GOT3 (cell line): ENCODE data around the gene ZNF639.
"Not testable (repeated sequence)": the region's sequence is repeated elsewhere in the genome, so short reads cannot be mapped to it uniquely, and the experiment has no call there.

ENCODE experiments used
- DNase-seq: peaks from one replicate; lab custom pipeline; 2025; ENCODE audit warnings: mixed read lengths; lab: John Stamatoyannopoulos, UW

Gene ZNF639, protein sequence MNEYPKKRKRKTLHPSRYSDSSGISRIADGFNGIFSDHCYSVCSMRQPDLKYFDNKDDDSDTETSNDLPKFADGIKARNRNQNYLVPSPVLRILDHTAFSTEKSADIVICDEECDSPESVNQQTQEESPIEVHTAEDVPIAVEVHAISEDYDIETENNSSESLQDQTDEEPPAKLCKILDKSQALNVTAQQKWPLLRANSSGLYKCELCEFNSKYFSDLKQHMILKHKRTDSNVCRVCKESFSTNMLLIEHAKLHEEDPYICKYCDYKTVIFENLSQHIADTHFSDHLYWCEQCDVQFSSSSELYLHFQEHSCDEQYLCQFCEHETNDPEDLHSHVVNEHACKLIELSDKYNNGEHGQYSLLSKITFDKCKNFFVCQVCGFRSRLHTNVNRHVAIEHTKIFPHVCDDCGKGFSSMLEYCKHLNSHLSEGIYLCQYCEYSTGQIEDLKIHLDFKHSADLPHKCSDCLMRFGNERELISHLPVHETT

DNA sequence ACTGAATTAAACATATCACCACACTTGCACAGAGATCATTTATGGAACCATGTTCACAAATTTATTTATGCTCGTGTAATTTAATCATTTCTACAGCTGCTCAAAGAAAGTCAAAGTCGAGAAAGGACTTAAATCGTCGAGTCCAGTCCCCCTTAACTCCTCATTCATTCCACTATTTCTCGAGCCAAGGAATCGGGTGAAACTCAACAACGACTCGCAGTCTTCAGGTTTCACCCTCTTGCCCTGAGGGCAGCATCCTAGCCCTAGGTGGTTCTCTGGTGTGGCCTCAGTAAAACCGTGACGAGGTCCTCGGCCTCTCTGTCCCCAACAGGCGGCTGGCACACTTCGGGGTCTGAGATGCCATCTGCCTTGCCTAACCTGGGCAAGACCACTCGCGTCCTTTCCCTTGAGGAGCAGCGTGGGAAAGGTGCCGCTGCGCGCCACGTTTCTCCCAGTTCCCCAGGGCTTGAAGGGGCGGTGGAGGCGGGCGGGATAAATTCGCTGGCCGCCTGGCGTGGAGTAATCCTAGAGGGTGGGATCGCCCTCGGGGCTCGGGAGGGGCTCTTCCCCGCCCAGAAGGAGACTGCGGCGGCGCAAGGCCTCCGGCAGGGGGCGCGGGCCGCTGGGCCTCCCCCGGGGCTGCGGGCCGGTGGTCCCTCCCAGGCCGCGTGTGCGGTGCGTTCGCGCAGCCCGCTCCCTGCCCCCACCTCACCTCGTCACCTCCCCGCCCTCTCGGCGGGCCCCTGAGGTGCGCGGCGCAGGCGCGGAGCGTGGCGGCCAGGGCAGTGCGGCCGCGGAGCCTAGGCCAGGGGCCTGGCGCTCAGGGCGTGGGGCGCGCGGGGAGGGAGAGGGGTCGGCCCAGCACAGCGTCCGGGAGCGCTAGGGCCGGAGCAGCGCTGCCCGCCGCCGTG, at the start of gene ZNF639:
Gene ZNF639, plus strand, starts transcription at position 746 of the 911 bp plus-strand sequence. CDS start 5,263 bp downstream, outside the sequence.
- DNase-seq: peak; percentile 93

DNA sequence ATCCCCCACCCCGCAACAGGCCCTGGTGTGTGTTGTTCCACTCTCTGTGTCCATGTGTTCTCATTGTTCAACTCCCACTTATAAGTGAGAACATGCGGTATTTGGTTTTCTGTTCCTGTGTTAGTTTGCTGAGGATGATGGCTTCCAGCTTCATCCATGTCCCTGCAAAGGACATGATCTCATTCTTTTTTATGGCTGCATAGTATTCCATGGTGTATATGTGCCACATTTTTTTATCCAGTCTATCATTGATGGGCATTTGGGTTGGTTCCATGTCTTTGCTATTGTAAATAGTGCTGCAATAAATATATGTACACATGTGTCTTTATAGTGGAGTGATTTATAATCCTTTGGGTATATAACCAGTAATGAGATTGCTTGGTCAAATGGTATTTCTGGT, 48.4 kb upstream of the ZNF639 start:
- not testable (repeated sequence) for DNase-seq

DNA sequence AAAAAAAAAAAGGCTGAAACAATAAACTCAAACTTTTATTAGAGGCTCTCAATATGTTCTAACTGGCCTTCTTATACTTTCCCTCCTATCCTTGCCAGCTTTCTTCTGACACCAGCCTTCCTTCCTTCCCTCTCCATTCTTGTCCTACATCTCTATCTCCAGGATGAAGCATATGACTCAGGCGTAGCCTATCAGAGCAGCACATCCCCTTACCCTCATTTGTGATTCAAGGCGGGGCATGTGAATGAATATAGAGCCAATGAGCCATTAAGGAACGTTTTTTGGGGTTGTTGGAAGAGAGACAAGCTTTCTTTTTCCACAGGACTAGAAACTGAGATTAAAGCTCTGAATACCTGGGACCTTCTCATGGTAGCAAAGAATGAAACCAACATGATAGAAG, 46.8 kb upstream of the ZNF639 start:
- DNase-seq: no peak

DNA sequence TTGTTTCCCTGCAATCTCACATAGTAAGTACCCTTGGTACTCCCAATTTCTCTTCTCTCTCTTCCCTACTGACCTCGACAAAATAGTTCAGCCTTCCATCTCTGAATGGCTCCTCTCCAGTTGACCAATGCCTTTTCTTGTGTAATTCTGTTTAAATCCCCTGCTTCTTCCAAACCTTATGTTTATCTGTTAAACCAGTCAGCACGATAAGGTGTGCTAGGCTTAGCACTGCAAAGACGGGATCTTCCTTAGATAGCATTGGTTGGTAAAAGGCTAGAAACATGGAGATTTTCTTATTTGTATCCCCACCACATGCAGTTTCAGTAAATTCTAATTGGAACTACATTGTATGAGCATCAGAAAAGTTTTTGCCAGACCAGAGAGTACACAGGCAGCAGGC, 46.1 kb upstream of the ZNF639 start:
- no peak for DNase-seq

DNA sequence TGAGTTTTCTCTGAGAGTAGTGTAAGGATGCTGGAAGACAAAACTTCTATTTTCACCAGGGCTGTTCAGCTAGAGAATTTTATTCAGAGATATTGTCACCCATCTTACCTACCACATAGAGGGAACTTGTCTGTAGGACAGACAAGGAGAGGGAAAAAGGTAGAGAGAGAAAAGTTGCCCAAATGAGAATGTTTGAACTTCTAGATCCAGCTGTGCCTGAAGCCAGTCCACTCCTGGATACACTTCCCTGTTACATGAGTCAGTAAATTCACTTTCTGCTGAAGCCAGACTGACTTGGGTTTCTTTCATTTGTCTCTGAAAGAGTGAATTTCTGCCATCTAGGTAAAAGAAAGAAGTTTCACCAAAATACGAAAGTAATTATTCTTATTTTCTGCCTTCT, 44.7 kb upstream of the ZNF639 start:
- DNase-seq: no peak

DNA sequence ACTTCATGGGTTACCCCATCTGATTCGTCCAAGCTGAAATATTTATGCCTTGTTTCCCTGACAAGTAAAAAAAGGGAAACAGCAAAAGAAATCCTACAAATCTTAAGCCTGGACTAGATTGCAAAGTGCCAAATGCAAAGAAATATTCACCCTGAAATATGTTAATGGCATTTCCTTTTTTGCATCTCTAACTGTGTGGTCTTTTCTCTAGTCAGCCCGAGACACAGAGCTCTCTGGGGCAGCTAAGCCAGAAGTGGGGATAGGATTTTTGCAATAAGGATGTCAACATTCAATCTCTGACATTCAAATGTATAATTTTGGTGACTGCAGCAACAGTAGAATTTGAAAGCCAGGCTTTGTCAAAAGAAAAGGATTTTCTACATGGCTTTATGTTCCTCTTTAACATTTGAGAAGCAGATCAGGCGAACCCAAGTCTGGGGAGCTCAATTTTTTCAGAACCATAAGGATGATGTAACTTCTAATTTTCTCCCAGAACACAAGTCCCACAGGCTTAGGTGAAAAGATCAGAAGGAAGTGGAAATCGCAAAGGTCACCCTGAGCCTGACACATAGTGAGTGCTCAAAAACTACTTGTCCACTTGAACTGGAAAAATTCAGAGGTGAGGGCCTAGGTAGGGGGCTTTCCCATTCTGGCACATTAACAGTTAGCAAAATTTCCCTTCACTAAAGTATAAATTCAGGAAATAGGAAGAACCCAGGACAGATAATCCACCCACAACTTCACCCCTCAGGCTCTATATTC, 43.7 kb upstream of the ZNF639 start:
- DNase-seq: no peak

DNA sequence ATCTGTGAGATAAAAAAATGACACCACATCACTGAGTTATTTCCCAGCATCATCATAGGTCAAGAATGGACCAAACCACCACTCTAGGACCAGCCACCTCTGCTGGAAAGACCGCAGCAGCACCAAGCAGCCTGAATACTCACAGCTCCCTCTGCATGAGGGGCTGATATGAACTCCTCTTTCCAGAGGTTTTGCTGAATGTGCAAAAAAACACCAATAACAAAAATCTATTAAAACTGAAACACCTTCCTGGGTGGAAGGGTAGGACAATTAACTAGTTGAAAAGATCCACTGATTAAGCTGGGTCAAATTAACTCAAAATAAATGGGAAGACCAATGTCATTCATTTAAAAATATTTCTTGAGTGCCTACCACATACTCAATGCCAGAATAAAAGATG, 43.0 kb upstream of the ZNF639 start:
- no peak for DNase-seq

DNA sequence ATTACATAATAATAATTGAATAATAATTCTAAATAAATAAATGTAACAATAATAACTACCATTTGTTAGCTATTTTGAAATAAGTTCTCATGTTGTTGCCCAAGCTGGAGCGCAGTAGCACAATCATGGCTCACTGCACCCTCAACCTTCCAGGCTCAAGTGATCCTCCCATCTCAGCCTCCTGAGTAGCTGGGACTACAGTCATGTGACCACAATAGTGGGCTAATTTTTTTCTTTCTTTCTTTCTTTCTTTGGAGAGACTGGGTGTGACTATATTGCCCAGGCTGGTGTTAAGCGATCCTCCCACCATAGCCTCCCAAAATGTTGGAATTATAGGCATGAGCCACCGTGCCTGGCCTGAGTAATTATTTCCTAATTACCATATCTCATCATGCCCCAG, 41.0 kb upstream of the ZNF639 start:
- DNase-seq: no peak

DNA sequence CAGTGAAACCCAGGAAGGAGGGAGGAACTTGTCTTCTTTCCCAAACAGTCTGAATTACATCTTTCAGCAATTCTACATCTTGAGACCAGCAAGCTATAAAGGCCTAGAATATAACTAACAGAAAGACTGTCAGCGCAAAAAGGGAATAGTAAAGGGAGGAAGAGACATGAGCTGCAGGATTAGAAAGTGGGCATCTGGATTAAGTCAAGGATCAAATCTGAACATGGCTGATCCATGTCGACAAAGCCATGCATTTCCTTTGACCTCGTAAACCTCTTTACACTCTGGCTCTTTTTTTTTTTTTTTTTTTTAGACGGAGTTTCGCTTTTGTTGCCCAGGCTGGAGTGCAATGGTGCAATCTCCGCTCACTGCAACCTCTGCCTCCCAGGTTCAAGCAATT, 36.5 kb upstream of the ZNF639 start:
- no peak for DNase-seq

DNA sequence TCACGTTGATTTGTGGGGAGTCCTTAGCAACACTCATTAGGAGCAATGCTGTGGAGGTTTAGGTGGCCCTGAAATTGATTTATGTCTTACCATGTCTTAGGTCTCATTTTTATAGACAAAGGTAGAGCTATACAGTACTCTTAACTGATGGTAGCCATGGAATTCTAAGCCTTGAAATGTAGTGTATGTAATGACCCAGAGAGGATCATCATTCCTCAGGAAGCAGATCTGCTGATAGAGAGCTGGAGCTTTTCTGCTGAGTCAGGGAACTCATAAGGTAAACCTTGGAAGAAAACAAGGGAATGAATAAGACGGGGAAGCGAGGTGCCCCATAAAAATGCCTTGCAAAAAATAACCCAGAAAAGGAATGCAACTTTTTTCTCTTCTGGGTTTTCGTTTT, 34.0 kb upstream of the ZNF639 start:
- DNase-seq: no peak

DNA sequence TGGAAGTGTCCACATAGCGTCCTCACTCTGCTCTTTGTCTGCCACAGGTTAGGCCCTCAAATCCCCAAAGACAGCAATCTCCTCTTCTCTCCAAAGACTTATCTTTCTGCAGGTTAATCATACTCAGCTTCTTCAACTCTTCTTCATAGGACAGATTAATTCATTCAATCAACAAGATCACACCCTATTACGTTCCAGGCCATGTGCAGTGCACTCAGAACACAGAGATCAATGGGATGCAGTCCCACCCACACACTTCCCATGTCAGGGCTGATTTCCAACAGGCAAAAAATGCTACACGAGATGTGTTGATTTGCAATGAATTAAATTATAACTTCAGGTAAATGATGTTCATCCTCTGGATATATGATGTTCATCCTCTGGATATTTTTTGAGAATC, 33.5 kb upstream of the ZNF639 start:
- DNase-seq: no peak

DNA sequence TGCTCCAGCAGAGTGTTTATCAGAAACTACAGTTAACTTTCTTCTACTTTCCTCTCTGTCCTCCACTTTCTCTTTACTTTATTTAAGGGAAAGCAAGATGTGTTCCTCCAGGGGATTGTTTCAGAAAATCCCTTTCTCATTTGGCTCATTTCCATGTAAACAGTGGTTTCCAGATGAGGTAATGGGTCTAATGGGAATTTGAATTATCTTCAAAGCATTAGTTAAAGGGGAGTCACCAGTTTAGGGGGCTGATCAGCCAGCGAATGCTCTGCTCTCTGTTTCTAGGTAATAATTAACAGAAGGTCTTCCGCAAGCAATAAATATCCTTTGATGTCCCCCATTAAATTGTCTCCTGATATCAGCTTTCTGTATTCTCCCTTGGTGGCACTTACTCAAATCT, 30.4 kb upstream of the ZNF639 start:
- no peak for DNase-seq

DNA sequence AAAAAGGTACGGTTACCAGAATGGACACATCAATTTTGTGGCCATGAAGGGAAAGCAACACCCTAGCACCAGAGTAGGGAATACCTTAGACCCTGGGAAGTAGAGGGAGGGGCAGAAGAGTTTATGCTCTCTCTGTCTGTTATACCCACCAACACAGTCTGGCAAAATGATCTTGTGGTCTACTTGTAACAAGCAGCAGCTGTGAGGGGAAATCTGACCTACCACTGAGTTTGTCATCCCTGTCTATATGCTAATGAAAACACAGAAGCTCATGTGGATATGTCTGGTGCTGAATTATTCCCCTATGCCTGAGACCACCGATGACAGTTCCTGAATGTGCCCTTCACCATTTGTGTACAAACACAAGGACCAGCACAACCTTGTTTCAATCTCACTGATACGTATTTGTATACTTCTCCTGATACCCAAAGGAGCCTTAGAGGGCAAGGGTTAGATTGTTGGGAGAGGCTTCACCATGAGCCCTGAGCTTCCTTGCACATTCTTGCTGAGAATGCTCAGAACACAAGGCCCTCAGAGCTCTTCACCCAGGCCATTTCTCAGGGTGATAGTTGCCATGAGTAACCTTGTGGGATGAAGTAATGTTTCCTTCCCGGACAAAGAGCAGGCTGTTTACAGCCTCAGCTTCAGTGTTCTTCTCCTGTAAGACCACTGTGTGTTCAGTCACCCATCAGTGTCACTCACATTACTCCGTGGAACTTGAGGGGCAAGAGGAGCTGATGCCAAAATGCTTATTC, 24.7 kb upstream of the ZNF639 start:
- no peak for DNase-seq

DNA sequence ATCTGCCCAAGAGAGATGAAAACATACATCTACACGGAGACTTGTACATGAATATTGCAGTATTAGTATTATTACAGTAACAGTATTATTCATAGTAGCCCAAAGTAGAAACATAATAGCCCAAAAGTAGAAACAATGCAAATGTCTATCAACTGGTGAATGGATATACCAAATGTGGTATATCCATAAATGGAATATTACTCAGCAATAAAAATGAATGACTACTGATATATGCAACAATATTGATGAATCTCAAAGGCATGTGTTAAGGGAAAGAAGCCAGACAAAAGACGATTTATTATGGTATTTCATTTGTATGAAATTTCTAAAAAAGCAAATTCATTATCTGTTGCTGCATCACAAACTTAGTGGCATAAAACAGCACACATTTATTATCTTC, 23.5 kb upstream of the ZNF639 start:
- DNase-seq: no peak

DNA sequence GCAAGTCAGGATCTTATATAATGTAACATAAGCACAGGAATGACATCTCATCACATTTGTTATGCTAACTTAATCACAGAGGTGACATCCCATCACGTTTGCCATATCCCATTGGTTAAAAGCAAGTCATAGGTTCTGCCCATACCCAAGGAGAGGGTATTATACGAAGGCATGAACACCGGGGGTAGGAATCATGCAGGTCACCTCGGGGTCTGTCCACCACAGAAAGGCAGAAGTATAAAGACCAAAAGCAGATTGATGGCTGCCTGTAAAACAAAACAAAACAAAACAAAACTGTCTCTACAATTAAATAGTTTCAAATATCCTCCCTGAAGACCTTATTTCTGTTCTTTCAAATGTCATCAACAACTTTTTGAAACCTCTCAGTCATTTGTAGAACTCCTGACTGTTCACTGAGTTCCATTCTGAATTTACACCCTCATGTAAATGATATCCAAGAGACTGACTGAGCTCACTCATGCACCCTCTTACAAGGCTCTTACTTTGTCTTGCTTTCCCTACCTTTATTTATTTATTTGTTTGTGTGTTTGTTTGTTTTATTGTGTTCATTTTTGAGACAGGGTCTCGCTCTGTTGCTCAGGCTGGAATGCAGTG, 22.7 kb upstream of the ZNF639 start:
- no peak for DNase-seq

DNA sequence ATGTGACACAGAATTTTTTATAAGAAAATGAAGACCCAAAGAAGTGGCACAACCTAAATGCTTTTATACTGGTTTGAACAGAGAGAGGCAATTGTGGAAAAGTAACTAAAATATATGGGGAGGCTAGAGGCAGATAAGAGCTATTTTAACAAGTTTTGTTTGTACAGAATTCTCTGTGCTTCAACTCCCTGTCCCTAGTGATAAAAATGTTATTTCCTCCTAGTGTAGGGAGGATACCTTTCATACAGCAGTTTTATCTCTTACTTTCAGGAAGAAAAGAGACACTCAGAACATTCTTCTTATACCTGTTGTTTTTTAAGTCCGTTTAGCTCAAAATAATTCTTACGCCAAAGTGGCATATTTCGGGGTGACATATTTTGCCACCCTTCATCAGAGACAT, 21.2 kb upstream of the ZNF639 start:
- no peak for DNase-seq

DNA sequence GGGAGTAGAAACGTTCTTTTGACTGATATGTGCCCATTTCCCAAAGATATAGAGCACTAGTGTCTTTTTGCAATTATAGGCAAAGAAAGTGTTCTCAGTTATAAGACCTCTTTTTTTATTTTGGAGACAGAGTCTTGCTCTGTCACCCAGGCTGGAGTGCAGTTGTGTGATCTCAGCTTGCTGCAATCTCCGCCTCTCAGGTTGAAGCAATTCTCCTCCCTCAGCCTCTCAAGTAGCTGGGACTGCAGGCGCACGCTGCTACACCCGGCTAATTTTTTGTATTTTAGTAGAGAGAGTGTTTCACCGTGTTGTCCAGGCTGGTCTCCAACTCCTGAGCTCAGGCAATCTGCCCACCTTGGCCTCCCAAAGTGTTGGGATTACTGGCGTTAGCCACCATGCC, 20.7 kb upstream of the ZNF639 start:
- no peak for DNase-seq

DNA sequence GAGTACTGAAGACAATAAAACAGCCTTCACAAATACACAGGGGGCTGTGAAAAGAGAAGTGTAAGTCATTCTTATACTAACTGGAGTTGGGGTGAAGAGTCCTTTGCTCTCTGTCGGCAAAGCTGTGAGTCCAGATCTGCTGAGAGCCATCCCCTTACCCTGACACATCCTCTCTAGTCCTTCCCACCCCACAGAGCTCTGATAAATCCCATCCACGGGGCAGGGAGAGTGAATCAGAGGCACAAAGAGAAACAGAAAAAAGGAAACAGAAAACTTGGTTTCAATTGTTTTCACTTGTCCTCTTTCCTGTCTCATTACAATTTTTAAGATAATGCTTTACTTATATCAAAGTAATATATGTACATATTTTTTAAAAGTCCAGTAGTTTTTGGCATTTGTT, 18.2 kb upstream of the ZNF639 start:
- DNase-seq: no peak

DNA sequence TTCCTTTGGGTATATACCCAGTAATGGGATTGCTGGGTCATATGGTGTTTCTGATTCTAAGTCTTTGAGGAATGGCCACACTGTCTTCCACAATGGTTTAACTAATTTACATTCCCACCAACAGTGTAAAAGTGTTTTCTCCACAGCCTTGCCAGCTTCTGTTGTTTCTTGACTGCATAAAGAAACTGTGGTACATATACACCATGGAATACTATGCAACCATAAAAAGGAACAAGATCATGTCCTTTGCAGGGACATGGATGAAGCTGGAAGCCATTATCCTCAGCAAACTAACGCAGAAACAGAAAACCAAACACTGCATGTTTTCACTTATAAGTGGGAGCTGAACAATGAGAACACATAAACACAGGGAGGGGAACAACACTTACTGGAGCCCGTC, 15.5 kb upstream of the ZNF639 start:
- not testable (repeated sequence) for DNase-seq

DNA sequence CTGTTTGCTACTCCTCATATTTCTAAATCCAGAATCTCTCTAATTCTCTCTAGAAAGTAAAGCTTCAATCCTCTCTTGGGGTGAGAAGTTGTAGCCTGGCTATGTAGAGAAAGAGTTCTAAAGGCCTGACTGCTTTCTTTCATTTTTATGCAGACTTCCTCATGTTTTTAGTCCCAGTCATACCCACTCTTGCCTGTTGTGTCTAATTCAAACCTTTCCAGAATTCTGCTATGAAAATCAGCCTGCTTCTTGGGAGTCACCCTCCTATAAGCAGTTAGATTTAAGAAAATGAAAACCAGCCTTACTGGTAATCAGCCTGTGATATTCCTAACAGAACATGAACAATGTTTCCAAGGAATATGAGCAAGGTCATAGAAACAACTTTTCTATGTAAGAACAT, 14.8 kb upstream of the ZNF639 start:
- DNase-seq: no peak
